ENCODE results near the gene ARHGEF28. TPM values are rescaled to one million over a fixed set of nuclear protein-coding genes. Genes with fewer than 3 reads are reported as not detected.

The ARHGEF28 gene
- total RNA-seq, 1 experiment from 2014 or later, result 0.57 TPM

GRCh38 chr5:73952872-73953271 is 326.9 kb downstream of the ARHGEF28 start:
- Histone ChIP-seq H3K23me2 (ENCODE audit: insufficient read length, low read depth, low read length, poor library complexity, severe bottlenecking) (no peaks in the 10 kb centered on the region), H3K79me2 (ENCODE audit: insufficient read depth, low read length) (no peaks in the 10 kb centered on the region), H3K27ac (ENCODE audit: insufficient read length, low read depth, low read length) (no peak overlapping the region), H2BK12ac (ENCODE audit: insufficient read length, low read depth, low read length) (no peak overlapping the region), H3K79me1 (ENCODE audit: insufficient read depth, low read depth, low read length, poor library complexity, severe bottlenecking) (no peaks in the 10 kb centered on the region), H2BK120ac (ENCODE audit: low read depth, low read length, poor library complexity, severe bottlenecking) (no peak overlapping the region), H4K20me1 (ENCODE audit: control insufficient read depth, insufficient read depth, insufficient read length) (no peaks in the 10 kb centered on the region), H3K4me1 (ENCODE audit: insufficient read depth, low read length) (no peaks in the 10 kb centered on the region), H3K14ac (ENCODE audit: insufficient read depth, low read length) (no peak overlapping the region), H3K9me3 (ENCODE audit: control insufficient read depth, low read depth, low read length) (no peaks in the 10 kb centered on the region), H3K4me2 (ENCODE audit: insufficient read depth, insufficient read length, low read length) (no peak overlapping the region), H3K27me3 (ENCODE audit: insufficient read depth, low read length) (no peaks in the 10 kb centered on the region), H3K18ac (ENCODE audit: insufficient read length, low read depth, low read length) (no peak overlapping the region), H2BK20ac (ENCODE audit: low read depth, low read length, poor library complexity, severe bottlenecking) (no peak overlapping the region), H3K23ac (ENCODE audit: insufficient read length, low read depth, low read length) (no peak overlapping the region), H2AK5ac (ENCODE audit: insufficient read length, low read length) (no peak overlapping the region), H4K5ac (ENCODE audit: insufficient read length, low read depth, low read length) (no peak overlapping the region), H3K9ac (ENCODE audit: extremely low read depth, insufficient read length, low read length) (no peak overlapping the region), H2AFZ (ENCODE audit: low read length) (no peak overlapping the region), H3K4ac (ENCODE audit: low read depth, low read length) (no peak overlapping the region), H3T11ph (ENCODE audit: low read length) (no peak overlapping the region), H2BK5ac (ENCODE audit: insufficient read length, low read length) (no peak overlapping the region), H4K91ac (ENCODE audit: insufficient read length, low read depth, low read length) (no peak overlapping the region), H3K56ac (ENCODE audit: insufficient read length, low read depth, low read length) (no peak overlapping the region), H4K8ac (replicated peaks; ENCODE audit: insufficient read length, low read depth, low read length) (no peak overlapping the region), H2BK15ac (ENCODE audit: low read depth, low read length) (no peak overlapping the region)
- H3K36me3 Mint-ChIP-seq (ENCODE audit: insufficient read depth in 1 of 3, low read depth in 3 of 3), result no peaks in the 10 kb centered on the region
- peaks cover 0 to 3% of the 10 kb centered on the region in 2 experiments; a peak in 2 of 4 replicates for H3K4me1 Mint-ChIP-seq
- no peaks in the 10 kb centered on the region for H3K9me3 Mint-ChIP-seq
- TF ChIP-seq CTCF (conservative IDR thresholded peaks at IDR 0.05), result no peak
- no peak overlapping the region for H3K4me3 Mint-ChIP-seq
- DNase-seq, result no peak
- no peak overlapping the region for H3K27ac Mint-ChIP-seq
- no peaks in the 10 kb centered on the region for H3K27me3 Mint-ChIP-seq (ENCODE audit: low read depth)
- no CpG with 5 or more reads among the region's 3 CpGs for WGBS (ENCODE audit: extremely low coverage, insufficient read length, low lambda C conversion rate)
